Neural crest cell (in vitro differentiated cells): ENCODE data around the gene GSE1. TPM values are rescaled to one million over a fixed set of nuclear protein-coding genes. Genes with fewer than 3 reads are reported as not detected.

ENCODE experiments used
- DNase-seq: peaks from one replicate; pipeline ENCODE4 v3.0.0; 2021; ENCODE audit warnings: low read depth, mixed read lengths, low spot score
- H3K27ac Mint-ChIP-seq: one replicate; pipeline ENCODE4 v1.8.0; 2021; ENCODE audit warnings: mild to moderate bottlenecking, mixed read lengths; ENCODE audit not compliant: unreplicated experiment
- H3K27me3 Mint-ChIP-seq: 2 replicates; pipeline ENCODE4 v1.8.0; 2021; ENCODE audit warnings: low read depth, mild to moderate bottlenecking, mixed read lengths
- H3K36me3 Mint-ChIP-seq: 2 replicates; pipeline ENCODE4 v1.8.0; 2021; ENCODE audit warnings: low read depth, mild to moderate bottlenecking, mixed read lengths
- H3K4me1 Mint-ChIP-seq: 2 replicates; pipeline ENCODE4 v1.8.0; 2021; ENCODE audit warnings: mixed read lengths
- H3K4me3 Mint-ChIP-seq: one replicate; pipeline ENCODE4 v1.8.0; 2021; ENCODE audit warnings: mild to moderate bottlenecking, mixed read lengths
- H3K9me3 Mint-ChIP-seq: 2 replicates; pipeline ENCODE4 v1.8.0; 2021; ENCODE audit warnings: mixed read lengths
- total RNA-seq: library from RNA; stranded (reverse); gene quantifications from 2 replicates; pipeline ENCODE4 v1.2.1, GENCODE V29; 2021
- TF ChIP-seq, protein P1 (sequence below): fragments of 200-600 bp; sonication (generic); conservative IDR thresholded peaks from 2 replicates; pipeline ENCODE4 v1.5.0; 2021; ENCODE audit warnings: antibody characterized with exemption, mild to moderate bottlenecking

GSE1 gene
- total RNA-seq, 1 donor from 2014 or later = 27.3 TPM

DNA sequence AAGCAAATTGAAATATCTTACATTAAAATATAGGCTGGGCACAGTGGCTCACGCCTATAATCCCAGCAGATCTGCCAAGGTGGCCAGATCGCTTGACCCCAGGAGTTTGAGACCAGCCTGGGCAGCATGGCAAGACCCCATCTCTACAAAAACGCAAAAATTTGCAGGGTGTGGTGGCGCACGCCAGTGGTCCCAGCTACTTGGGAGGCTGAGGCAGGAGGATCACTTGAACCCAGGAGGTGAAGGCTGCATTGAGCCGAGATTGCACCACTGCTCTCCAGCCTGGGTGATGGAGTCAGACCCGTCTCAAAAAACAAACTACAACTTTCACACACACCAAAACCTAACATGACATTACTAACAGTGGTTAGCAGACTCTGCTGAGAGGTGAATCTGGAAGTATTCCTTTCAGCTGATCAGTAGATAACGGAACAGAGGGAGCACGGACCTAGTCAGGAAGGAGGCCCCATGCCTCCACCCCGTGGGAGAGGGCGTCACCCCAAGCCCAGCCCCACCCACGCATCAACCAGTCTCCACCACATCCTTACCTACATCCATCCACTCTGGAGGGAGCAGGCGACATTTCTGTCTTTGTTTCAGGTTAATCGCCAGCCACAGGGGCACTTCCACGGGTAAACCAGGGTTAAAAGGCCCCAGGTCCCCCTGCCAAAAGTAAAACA lies 73.9 kb downstream of the GSE1 start:
- H3K4me1 Mint-ChIP-seq = peaks cover 37% of the 10 kb centered on the region
- H3K9me3 Mint-ChIP-seq = no peaks in the 10 kb centered on the region
- H3K36me3 Mint-ChIP-seq = peaks cover 3% of the 10 kb centered on the region
- H3K4me3 Mint-ChIP-seq = peak overlapping the region; percentile 84
- H3K27ac Mint-ChIP-seq = peak overlapping the region; percentile 31
- TF ChIP-seq, protein P1, sequence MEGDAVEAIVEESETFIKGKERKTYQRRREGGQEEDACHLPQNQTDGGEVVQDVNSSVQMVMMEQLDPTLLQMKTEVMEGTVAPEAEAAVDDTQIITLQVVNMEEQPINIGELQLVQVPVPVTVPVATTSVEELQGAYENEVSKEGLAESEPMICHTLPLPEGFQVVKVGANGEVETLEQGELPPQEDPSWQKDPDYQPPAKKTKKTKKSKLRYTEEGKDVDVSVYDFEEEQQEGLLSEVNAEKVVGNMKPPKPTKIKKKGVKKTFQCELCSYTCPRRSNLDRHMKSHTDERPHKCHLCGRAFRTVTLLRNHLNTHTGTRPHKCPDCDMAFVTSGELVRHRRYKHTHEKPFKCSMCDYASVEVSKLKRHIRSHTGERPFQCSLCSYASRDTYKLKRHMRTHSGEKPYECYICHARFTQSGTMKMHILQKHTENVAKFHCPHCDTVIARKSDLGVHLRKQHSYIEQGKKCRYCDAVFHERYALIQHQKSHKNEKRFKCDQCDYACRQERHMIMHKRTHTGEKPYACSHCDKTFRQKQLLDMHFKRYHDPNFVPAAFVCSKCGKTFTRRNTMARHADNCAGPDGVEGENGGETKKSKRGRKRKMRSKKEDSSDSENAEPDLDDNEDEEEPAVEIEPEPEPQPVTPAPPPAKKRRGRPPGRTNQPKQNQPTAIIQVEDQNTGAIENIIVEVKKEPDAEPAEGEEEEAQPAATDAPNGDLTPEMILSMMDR = no peak
- DNase-seq = no peak
- no peaks in the 10 kb centered on the region for H3K27me3 Mint-ChIP-seq

DNA sequence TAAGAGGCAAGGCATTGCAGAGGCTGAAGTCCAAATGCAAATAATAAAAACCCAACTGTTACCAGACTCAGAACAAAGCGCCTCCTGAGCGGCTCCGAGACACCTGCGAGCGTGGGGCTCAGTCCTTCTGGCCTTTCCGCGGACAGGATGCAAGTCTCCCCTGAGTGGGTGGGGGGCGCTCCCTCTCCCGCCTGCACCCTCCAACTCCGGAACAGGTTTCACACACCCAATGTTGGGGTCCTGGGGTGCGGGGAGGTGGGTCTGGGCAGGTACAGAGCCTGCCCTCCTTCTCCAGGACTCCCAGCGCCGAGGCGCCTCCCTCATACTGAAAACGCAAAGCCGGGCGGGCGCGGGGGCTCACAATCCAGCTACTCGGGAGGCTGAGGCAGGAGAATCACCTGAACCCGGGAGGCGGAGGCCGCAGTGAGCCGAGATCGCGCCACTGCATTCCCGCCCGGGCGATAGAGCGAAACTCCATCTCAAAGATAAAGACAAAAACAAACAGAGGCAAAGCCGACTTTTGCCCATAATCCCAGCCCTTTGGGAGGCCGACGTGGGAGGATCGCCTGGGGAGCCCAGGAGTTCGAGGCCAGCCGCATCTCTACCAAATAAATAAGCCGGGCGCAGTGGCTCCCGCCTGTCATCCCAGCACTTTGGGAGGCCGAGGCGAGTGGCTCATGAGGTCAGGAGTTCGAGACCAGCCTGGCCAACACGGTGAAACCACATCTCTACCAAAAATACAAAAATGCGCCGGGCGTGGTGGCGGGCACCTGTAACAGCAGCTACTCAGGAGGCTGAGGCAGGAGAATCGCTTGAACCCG lies 74.7 kb downstream of the GSE1 start:
- DNase-seq = no peak
- Mint-ChIP-seq H3K4me3 (peak overlapping the region; percentile 84), H3K27ac (peak overlapping the region; percentile 81)

DNA sequence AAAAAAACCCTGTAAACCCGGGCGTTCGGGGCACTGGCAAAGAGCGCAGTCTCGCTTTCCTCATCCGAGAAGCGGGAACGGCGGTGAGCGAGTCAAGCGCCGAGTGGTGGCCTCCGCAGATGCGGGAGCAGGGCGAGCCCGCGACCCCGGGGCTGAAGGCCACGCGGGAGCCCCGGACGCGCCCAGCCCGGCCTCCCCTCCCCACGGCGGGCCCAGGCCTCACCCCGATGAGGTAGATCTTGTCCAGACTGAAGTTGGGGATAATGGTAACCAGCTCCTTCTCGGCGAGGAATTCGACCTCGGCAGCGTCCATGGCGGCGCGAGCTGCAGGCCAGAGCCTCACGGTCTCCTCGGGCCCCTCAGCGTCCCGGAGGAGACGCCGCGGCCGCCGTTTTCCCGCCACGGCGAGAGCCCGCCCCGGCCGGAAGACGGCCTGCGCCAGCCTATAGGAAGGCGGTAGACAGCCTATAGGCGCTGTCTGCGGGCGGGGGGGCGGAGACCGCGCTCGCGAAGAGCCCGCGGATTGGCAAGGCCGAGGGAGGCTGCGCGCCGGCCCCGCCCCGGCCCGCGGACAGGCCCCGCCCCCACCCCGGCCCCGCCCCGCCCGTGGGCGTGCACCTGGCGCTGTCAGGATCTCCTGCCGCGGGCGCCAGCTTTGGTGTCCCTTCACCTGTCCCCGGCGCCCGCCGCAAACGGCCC lies 75.6 kb downstream of the GSE1 start, which contains the start of gene GINS2:
TSS of gene GINS2 (minus strand) at position 369 of the 699 bp plus-strand sequence. CDS start at position 313, 56 bp downstream.
- Mint-ChIP-seq H3K9me3 (no peaks in the 10 kb centered on the region), H3K27ac (peak within 1 kb of the TSS; percentile 84)

More for the DNA sequence above, 74.7 kb downstream of the GSE1 start:
- Mint-ChIP-seq H3K36me3 (peaks cover 3% of the 10 kb centered on the region), H3K27me3 (no peaks in the 10 kb centered on the region), H3K9me3 (no peaks in the 10 kb centered on the region), H3K4me1 (peaks cover 37% of the 10 kb centered on the region)
- TF ChIP-seq, protein P1 = no peak

DNA sequence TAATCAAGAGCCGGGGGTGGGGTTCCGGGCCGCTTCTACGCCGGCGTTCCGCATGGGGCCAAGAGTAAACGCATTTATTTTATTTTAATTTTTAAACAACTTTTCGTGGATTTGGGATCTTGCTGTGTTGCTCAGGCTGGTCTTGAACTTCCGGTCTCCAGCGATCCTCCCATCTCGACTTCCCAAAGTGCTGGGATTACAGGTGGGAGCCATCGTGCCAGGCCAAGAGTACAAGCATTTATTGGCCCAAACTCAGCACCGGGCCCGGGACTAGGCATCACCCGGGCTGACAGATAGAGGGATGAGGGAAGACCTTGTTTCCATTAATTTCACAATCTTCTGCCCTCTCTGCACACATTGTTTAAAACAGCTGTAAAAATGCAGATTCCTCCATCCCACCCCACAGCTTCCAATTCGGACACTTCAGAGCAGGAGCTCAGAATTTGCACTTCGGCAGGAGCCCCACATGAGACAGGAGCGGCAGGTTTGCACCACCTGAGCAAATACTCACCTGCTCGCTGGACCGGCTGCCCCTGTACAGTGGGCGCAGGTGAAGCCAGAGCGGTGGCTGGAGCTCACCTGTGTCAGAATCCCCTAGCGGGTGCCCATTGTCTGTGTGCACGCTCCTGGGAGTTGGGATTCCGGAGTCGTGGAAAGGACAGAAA lies 76.3 kb downstream of the GSE1 start:
- no peak for DNase-seq
- peak overlapping the region; percentile 81 for H3K27ac Mint-ChIP-seq
- TF ChIP-seq, protein P1 = no peak
- peaks cover 29% of the 10 kb centered on the region for H3K4me1 Mint-ChIP-seq
- H3K9me3 Mint-ChIP-seq = no peaks in the 10 kb centered on the region
- no peaks in the 10 kb centered on the region for H3K27me3 Mint-ChIP-seq
- peak overlapping the region; percentile 81 for H3K4me3 Mint-ChIP-seq
- peaks cover 3% of the 10 kb centered on the region for H3K36me3 Mint-ChIP-seq

More for the DNA sequence above, 75.6 kb downstream of the GSE1 start, which contains the start of gene GINS2:
- peak; percentile 73 for DNase-seq
- H3K36me3 Mint-ChIP-seq = peaks cover 3% of the 10 kb centered on the region
- no peaks in the 10 kb centered on the region for H3K27me3 Mint-ChIP-seq
- TF ChIP-seq, protein P1 = no peak
- peak within 1 kb of the TSS; percentile 84 for H3K4me3 Mint-ChIP-seq
- H3K4me1 Mint-ChIP-seq = peaks cover 29% of the 10 kb centered on the region

DNA sequence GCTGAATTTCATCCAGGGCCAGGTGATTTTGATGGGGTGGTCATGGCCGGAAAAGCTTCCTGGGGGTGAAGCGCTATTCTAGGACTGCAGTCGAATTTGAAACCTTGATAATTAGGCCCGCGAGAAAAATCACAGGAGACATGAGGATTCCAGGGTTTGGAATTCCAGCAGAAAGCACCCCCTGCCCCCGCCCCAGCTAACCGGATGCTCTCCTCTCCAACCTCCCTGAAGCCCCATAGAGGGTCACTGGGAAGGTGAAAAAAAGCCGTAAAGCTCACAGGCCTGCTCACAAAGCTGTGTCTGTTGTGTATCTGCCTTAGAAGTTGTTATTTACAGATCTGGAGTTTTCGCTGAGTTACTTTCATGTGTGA lies 76.8 kb downstream of the GSE1 start:
- Mint-ChIP-seq H3K27me3 (no peaks in the 10 kb centered on the region), H3K27ac (no peak overlapping the region), H3K36me3 (peaks cover 3% of the 10 kb centered on the region), H3K4me3 (peak overlapping the region; percentile 75), H3K9me3 (no peaks in the 10 kb centered on the region), H3K4me1 (peaks cover 29% of the 10 kb centered on the region)
- DNase-seq = no peak
- TF ChIP-seq, protein P1 = no peak
